GM19238 (cell line): ENCODE data around the gene PIMREG.

Experiments
- DNase-seq: peaks from one replicate; pipeline ENCODE4 v3.0.0; 2011; ENCODE audit warnings: low spot score; ENCODE audit not compliant: insufficient read length

Gene PIMREG

DNA sequence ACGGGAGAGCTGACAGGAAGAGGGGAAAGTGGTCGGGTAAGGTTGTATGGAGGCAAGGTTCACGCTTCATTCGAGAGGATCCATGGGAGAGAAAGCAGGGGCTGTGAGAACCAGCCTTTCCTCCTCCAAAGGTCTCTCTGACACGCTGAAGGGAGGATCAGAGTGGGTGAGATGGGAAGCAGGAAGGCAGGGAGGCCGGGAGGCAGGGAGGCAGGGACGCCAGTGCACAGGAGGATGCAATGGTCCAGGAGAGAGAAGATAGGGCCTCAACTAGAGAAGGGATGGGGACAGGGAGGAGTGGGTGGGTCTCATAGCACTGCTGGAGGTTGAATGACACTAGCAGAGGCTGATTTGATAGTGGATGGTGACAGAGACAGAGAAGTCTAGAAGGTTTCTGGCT, 54.1 kb downstream of the PIMREG start:
- DNase-seq, result no peak

- no peak for DNase-seq
These were observed 54.8 kb downstream of the PIMREG start for GRCh38 chr17:6498901-6499540.
